ENCODE data around the gene SAA2. TPM values are rescaled to one million over a fixed set of nuclear protein-coding genes. Genes with fewer than 3 reads are reported as not detected.
"Not testable (repeated sequence)": the region's sequence is repeated elsewhere in the genome, so short reads cannot be mapped to it uniquely, and the experiment has no call there.

The SAA2 gene
- total and polyA plus RNA-seq, 4 donors: 18.6 to 1,381 (median 80.6) TPM

GRCh38 chr11:18253778-18254338 is 5.4 kb upstream of the SAA2 start:
- no peak overlapping the region for H3K9ac ChIP-seq (ENCODE audit: insufficient read depth in 1 of 2, low read length in 2 of 2)
- ATAC-seq (ENCODE audit: insufficient read depth, low FRiP score): no peak
- H3K4me3 ChIP-seq: no peak overlapping the region
- 82 to 84% methylated on average over 11 of the region's 11 CpGs for WGBS, 2 donors
- H3K36me3 ChIP-seq (ENCODE audit: control insufficient read depth in 4 of 4, insufficient read depth in 4 of 4, low read length in 4 of 4): no peaks in the 10 kb centered on the region
- H3K9me3 ChIP-seq (ENCODE audit: control insufficient read depth in 4 of 4, insufficient read depth in 3 of 4, low read length in 3 of 4): no peaks in the 10 kb centered on the region
- no peak for TF ChIP-seq CTCF (IDR thresholded peaks at IDR 0.05; ENCODE audit: control extremely low read depth, extremely low read depth)
- no peak overlapping the region for H3K27ac ChIP-seq (ENCODE audit: low read depth in 1 of 2, low read length in 1 of 2)
- peaks cover 0 to 1% (median 0%) of the 10 kb centered on the region in 5 donors for H3K4me1 ChIP-seq (ENCODE audit: control insufficient read depth in 5 of 5, insufficient read depth in 5 of 5, low read length in 5 of 5)
- no peak for DNase-seq
- H3K27me3 ChIP-seq (ENCODE audit: control insufficient read depth in 3 of 3, insufficient read depth in 3 of 3, low read length in 2 of 3): no peaks in the 10 kb centered on the region

GRCh38 chr11:18253233-18253632 is 4.8 kb upstream of the SAA2 start:
- no peak overlapping the region for H3K27ac ChIP-seq (ENCODE audit: low read depth in 1 of 2, low read length in 1 of 2)
- H3K9ac ChIP-seq (ENCODE audit: insufficient read depth in 1 of 2, low read length in 2 of 2): no peak overlapping the region
- 79 to 81% methylated on average over 3 of the region's 3 CpGs for WGBS, 2 donors
- no peaks in the 10 kb centered on the region for H3K36me3 ChIP-seq (ENCODE audit: control insufficient read depth in 4 of 4, insufficient read depth in 4 of 4, low read length in 4 of 4)
- DNase-seq (no peak), ATAC-seq (ENCODE audit: insufficient read depth, low FRiP score) (no peak)
- H3K4me1 ChIP-seq (ENCODE audit: control insufficient read depth in 5 of 5, insufficient read depth in 5 of 5, low read length in 5 of 5): peaks cover 0 to 1% (median 0%) of the 10 kb centered on the region in 5 donors
- no peaks in the 10 kb centered on the region for H3K9me3 ChIP-seq (ENCODE audit: control insufficient read depth in 4 of 4, insufficient read depth in 3 of 4, low read length in 3 of 4)
- no peaks in the 10 kb centered on the region for H3K27me3 ChIP-seq (ENCODE audit: control insufficient read depth in 3 of 3, insufficient read depth in 3 of 3, low read length in 2 of 3)
- TF ChIP-seq CTCF (IDR thresholded peaks at IDR 0.05; ENCODE audit: control extremely low read depth, extremely low read depth): no peak
- H3K4me3 ChIP-seq: no peak overlapping the region

- 65 to 84% methylated on average over 3 of the region's 6 CpGs for WGBS, 2 donors
Measured at GRCh38 chr11:18247191-18247581, 1.3 kb downstream of the SAA2 start.

GRCh38 chr11:18246379-18247190 is 1.9 kb downstream of the SAA2 start:
- H3K27me3 ChIP-seq (ENCODE audit: control insufficient read depth in 3 of 3, insufficient read depth in 3 of 3, low read length in 2 of 3); H3K9me3 ChIP-seq (ENCODE audit: control insufficient read depth in 4 of 4, insufficient read depth in 3 of 4, low read length in 3 of 4); H3K27ac ChIP-seq (ENCODE audit: low read depth in 1 of 2, low read length in 1 of 2); H3K4me3 ChIP-seq; H3K9ac ChIP-seq (ENCODE audit: insufficient read depth in 1 of 2, low read length in 2 of 2); H3K36me3 ChIP-seq (ENCODE audit: control insufficient read depth in 4 of 4, insufficient read depth in 4 of 4, low read length in 4 of 4); DNase-seq; H3K4me1 ChIP-seq (ENCODE audit: control insufficient read depth in 5 of 5, insufficient read depth in 5 of 5, low read length in 5 of 5); ATAC-seq (ENCODE audit: insufficient read depth, low FRiP score): not testable (repeated sequence)
- 64 to 80% methylated on average over 10 to 11 of the region's 11 CpGs for WGBS, 2 donors

More at GRCh38 chr11:18247191-18247581, 1.3 kb downstream of the SAA2 start:
- not testable (repeated sequence) for H3K4me3 ChIP-seq; H3K36me3 ChIP-seq (ENCODE audit: control insufficient read depth in 4 of 4, insufficient read depth in 4 of 4, low read length in 4 of 4); H3K9me3 ChIP-seq (ENCODE audit: control insufficient read depth in 4 of 4, insufficient read depth in 3 of 4, low read length in 3 of 4); H3K4me1 ChIP-seq (ENCODE audit: control insufficient read depth in 5 of 5, insufficient read depth in 5 of 5, low read length in 5 of 5); H3K9ac ChIP-seq (ENCODE audit: insufficient read depth in 1 of 2, low read length in 2 of 2); H3K27me3 ChIP-seq (ENCODE audit: control insufficient read depth in 3 of 3, insufficient read depth in 3 of 3, low read length in 2 of 3); ATAC-seq (ENCODE audit: insufficient read depth, low FRiP score); H3K27ac ChIP-seq (ENCODE audit: low read depth in 1 of 2, low read length in 1 of 2); DNase-seq

Data from lung (tissue), 12 donors.